Thoracic aorta (tissue), 2 donors: ENCODE measurements around the gene MED27. TPM values are rescaled to one million over a fixed set of nuclear protein-coding genes. Genes with fewer than 3 reads are reported as not detected.

Source experiments
- ATAC-seq: fragments of 150-250 bp; one replicate; pipeline ENCODE4 v1.8.0; 2017; ENCODE audit warnings: low read depth; ENCODE audit not compliant: insufficient number of reproducible peaks, low FRiP score
- DNase-seq: peaks from one replicate; pipeline ENCODE4 v3.0.0-alpha.2; 2020; ENCODE audit warnings: low spot score
- H3K27ac ChIP-seq, 2 donors: fragments of 200-600 bp; sonication (generic); 1 replicate in 1 of 2; 2 replicates in 1 of 2; pipeline ENCODE4 v1.5.1; 2016; ENCODE audit warnings: mild to moderate bottlenecking in 2 of 2, moderate library complexity in 2 of 2
- H3K27me3 ChIP-seq: fragments of 200-600 bp; sonication (generic); replicated peaks from 2 replicates; pipeline ENCODE4 v1.6.0; 2016; ENCODE audit warnings: mild to moderate bottlenecking; ENCODE audit not compliant: insufficient read depth
- H3K36me3 ChIP-seq: fragments of 200-600 bp; sonication (generic); one replicate; pipeline ENCODE4 v1.5.1; 2016
- H3K4me1 ChIP-seq, 2 donors: fragments of 200-600 bp; sonication (generic); 1 replicate in 1 of 2; 2 replicates in 1 of 2; pipeline versions ENCODE4 v1.5.1 to v1.6.0; 2016; ENCODE audit warnings: low read depth in 2 of 2, mild to moderate bottlenecking in 1 of 2; ENCODE audit not compliant: control insufficient read depth in 1 of 2
- H3K4me3 ChIP-seq: fragments of 200-600 bp; sonication (generic); 2 replicates; pipeline ENCODE4 v1.5.1; 2016; ENCODE audit warnings: mild to moderate bottlenecking
- H3K9me3 ChIP-seq: fragments of 200-600 bp; sonication (generic); 2 replicates; pipeline ENCODE4 v1.5.1; 2016
- total RNA-seq, 2 donors: library from RNA; depleted of rRNA; stranded (reverse); fragments of >200 nt; gene quantifications; one replicate each; pipeline versions ENCODE4 v1.1.0 to v1.2.3, GENCODE V29; 2016
- TF ChIP-seq, protein P1 (sequence below): fragments of 200-600 bp; sonication (generic); IDR thresholded peaks from one replicate; pipeline ENCODE4 v1.5.1; 2019; ENCODE audit warnings: antibody characterized with exemption

MED27 gene
- total RNA-seq, 2 donors from 2014 or later: 19.3 to 26.5 TPM

- H3K4me1 ChIP-seq: no peaks in the 10 kb centered on the region
- no peak for ATAC-seq
- no peaks in the 10 kb centered on the region for H3K27me3 ChIP-seq
- H3K27ac ChIP-seq: no peak overlapping the region
- no peaks in the 10 kb centered on the region for H3K36me3 ChIP-seq
- no peaks in the 10 kb centered on the region for H3K9me3 ChIP-seq
- no peak overlapping the region for H3K4me3 ChIP-seq
- DNase-seq: no peak
- TF ChIP-seq, protein P1, sequence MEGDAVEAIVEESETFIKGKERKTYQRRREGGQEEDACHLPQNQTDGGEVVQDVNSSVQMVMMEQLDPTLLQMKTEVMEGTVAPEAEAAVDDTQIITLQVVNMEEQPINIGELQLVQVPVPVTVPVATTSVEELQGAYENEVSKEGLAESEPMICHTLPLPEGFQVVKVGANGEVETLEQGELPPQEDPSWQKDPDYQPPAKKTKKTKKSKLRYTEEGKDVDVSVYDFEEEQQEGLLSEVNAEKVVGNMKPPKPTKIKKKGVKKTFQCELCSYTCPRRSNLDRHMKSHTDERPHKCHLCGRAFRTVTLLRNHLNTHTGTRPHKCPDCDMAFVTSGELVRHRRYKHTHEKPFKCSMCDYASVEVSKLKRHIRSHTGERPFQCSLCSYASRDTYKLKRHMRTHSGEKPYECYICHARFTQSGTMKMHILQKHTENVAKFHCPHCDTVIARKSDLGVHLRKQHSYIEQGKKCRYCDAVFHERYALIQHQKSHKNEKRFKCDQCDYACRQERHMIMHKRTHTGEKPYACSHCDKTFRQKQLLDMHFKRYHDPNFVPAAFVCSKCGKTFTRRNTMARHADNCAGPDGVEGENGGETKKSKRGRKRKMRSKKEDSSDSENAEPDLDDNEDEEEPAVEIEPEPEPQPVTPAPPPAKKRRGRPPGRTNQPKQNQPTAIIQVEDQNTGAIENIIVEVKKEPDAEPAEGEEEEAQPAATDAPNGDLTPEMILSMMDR: no peak
Observed at GRCh38 chr9:131849391-131849790, 230.3 kb downstream of the MED27 start.

GRCh38 chr9:131848570-131849160 lies 231.0 kb downstream of the MED27 start:
- Histone ChIP-seq H3K27me3 (no peaks in the 10 kb centered on the region), H3K27ac (no peak overlapping the region), H3K4me1 (no peaks in the 10 kb centered on the region), H3K4me3 (no peak overlapping the region), H3K9me3 (no peaks in the 10 kb centered on the region), H3K36me3 (no peaks in the 10 kb centered on the region)
- no peak for ATAC-seq
- DNase-seq: no peak
- TF ChIP-seq, protein P1: no peak

GRCh38 chr9:131847665-131848354 lies 231.9 kb downstream of the MED27 start:
- ATAC-seq (no peak), DNase-seq (no peak)
- TF ChIP-seq, protein P1: no peak
- Histone ChIP-seq H3K4me3 (no peak overlapping the region), H3K9me3 (no peaks in the 10 kb centered on the region), H3K27me3 (no peaks in the 10 kb centered on the region), H3K4me1 (no peaks in the 10 kb centered on the region), H3K36me3 (no peaks in the 10 kb centered on the region), H3K27ac (no peak overlapping the region)

- Histone ChIP-seq H3K27ac (no peak overlapping the region), H3K9me3 (no peaks in the 10 kb centered on the region), H3K4me1 (no peaks in the 10 kb centered on the region), H3K4me3 (no peak overlapping the region), H3K36me3 (no peaks in the 10 kb centered on the region), H3K27me3 (no peaks in the 10 kb centered on the region)
- DNase-seq (no peak), ATAC-seq (no peak)
- TF ChIP-seq, protein P1: no peak
Observed at GRCh38 chr9:131845305-131846298, 234.1 kb downstream of the MED27 start.

DNA sequence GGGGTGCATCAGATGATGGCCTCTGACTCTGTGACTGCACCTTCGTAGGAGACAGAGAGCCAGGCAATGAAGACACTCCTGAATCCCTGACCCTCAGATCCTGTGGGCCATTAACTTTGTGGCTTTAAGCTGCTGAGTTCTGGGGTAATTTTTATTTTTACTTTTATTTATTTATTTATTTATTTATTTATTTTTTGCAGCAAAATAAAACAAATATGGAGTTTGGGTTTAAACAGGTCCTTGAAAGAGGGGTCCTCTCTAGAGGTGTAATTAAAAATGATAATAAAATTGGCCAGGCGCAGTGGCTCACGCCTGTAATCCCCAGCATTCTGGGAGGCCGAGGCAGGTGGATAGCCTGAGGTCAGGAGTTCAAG lies 234.9 kb downstream of the MED27 start:
- no peaks in the 10 kb centered on the region for H3K9me3 ChIP-seq
- ATAC-seq (no peak), DNase-seq (no peak)

More for the DNA sequence above, 234.9 kb downstream of the MED27 start:
- TF ChIP-seq, protein P1: no peak
- H3K4me1 ChIP-seq: no peaks in the 10 kb centered on the region
- H3K36me3 ChIP-seq: no peaks in the 10 kb centered on the region
- no peak overlapping the region for H3K27ac ChIP-seq
- H3K27me3 ChIP-seq: no peaks in the 10 kb centered on the region
- H3K4me3 ChIP-seq: no peak overlapping the region
